Lower leg skin (tissue), 3 donors: ENCODE measurements around the gene SOWAHA.

ENCODE experiments used
- POLR2A ChIP-seq, 2 donors: fragments of 450-650 bp; IDR thresholded peaks; one replicate each; pipeline ENCODE4 v1.6.1; 2016 to 2017; ENCODE audit warnings: antibody characterized with exemption in 2 of 2, mild to moderate bottlenecking in 1 of 2, moderate library complexity in 1 of 2
- TF ChIP-seq, protein P1 (sequence below), 3 donors: fragments of 450-650 bp; IDR thresholded peaks; one replicate each; pipeline ENCODE4 v1.5.1; 2016; ENCODE audit warnings: antibody characterized with exemption in 3 of 3, mild to moderate bottlenecking in 3 of 3, moderate library complexity in 2 of 3

GRCh38 chr5:132819468-132819867 lies 6.4 kb downstream of the SOWAHA start:
- TF ChIP-seq, protein P1, sequence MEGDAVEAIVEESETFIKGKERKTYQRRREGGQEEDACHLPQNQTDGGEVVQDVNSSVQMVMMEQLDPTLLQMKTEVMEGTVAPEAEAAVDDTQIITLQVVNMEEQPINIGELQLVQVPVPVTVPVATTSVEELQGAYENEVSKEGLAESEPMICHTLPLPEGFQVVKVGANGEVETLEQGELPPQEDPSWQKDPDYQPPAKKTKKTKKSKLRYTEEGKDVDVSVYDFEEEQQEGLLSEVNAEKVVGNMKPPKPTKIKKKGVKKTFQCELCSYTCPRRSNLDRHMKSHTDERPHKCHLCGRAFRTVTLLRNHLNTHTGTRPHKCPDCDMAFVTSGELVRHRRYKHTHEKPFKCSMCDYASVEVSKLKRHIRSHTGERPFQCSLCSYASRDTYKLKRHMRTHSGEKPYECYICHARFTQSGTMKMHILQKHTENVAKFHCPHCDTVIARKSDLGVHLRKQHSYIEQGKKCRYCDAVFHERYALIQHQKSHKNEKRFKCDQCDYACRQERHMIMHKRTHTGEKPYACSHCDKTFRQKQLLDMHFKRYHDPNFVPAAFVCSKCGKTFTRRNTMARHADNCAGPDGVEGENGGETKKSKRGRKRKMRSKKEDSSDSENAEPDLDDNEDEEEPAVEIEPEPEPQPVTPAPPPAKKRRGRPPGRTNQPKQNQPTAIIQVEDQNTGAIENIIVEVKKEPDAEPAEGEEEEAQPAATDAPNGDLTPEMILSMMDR (IDR thresholded peaks at IDR 0.05), result no peak
- TF ChIP-seq POLR2A (IDR thresholded peaks at IDR 0.05), result no peak
